GM12878 (cell line): ENCODE data around the gene JAKMIP1. TPM values are rescaled to one million over a fixed set of nuclear protein-coding genes. Genes with fewer than 3 reads are reported as not detected.

Experiments used
- ATAC-seq: fragments of 200-7000 bp; cut with Tn5 transposase; 3 replicates; pipeline ENCODE4 v1.9.1; 2020; ENCODE audit warnings: mild to moderate bottlenecking, moderate library complexity
- BruUV-seq: library from RNA; stranded (reverse); fragments of 400-500 nt; replicated peaks from 2 replicates; lab custom pipeline; 2021; lab: Mats Ljungman, UMichigan
- CTCF ChIA-PET: fragments of 300-600 bp; sonication (Branson Sonifier 250); formaldehyde crosslinking; extraction: SDS; loops from one replicate; lab custom pipeline; 2021; ENCODE audit warnings: inconsistent platforms; lab: Yijun Ruan, JAX
- POLR2A ChIA-PET: fragments of 350-600 bp; formaldehyde crosslinking; extraction: SDS; loops from one replicate; lab custom pipeline; 2021; ENCODE audit warnings: inconsistent platforms; lab: Charles Lee
- RAD21 ChIA-PET: fragments of 300-600 bp; sonication (Branson Sonifier 250); formaldehyde crosslinking; loops from one replicate; lab custom pipeline; 2023; ENCODE audit warnings: antibody characterized with exemption; ENCODE audit not compliant: unreplicated experiment; lab: Charles Lee
- SMC1A ChIA-PET: fragments of 300-600 bp; sonication (Branson Sonifier 250); formaldehyde crosslinking; loops from one replicate; lab custom pipeline; 2023; ENCODE audit not compliant: unreplicated experiment, uncharacterized antibody; lab: Charles Lee
- DNase-seq: peaks from one replicate; pipeline ENCODE4 v3.0.0-alpha.2; 2011; ENCODE audit warnings: low read depth, low spot score
- FAIRE-seq: peaks from 3 replicates; lab custom pipeline; 2011; peaks lifted over from hg19 to GRCh38; lab: Jason Lieb, UNC
- H2AFZ ChIP-seq: 2 replicates; pipeline ENCODE4 v1.6.0; 2011; ENCODE audit warnings: low read depth, low read length, control low read depth; ENCODE audit not compliant: control insufficient read depth
- H3K27ac ChIP-seq: 2 replicates; pipeline ENCODE4 v1.5.1; 2011; ENCODE audit warnings: control low read depth; ENCODE audit not compliant: control insufficient read depth, insufficient read depth
- H3K27me3 ChIP-seq, 2 experiments: replicated peaks in 1 of 2; 2 replicates each; pipeline versions ENCODE4 v1.6.0 to v1.6.1; 2011; ENCODE audit warnings: low read length in 1 of 2; ENCODE audit not compliant: control insufficient read depth in 2 of 2, insufficient read depth in 2 of 2
- H3K36me3 ChIP-seq, 2 experiments: 2 replicates each; pipeline ENCODE4 v1.5.1; 2011; ENCODE audit warnings: low read length in 1 of 2; ENCODE audit not compliant: control insufficient read depth in 2 of 2, insufficient read depth in 2 of 2
- H3K4me1 ChIP-seq: 2 replicates; pipeline ENCODE4 v1.6.1; 2011; ENCODE audit warnings: mild to moderate bottlenecking, low read length, moderate library complexity, mixed read lengths; ENCODE audit not compliant: control insufficient read depth, insufficient read depth
- H3K4me2 ChIP-seq: 2 replicates; pipeline ENCODE4 v1.6.0; 2011; ENCODE audit warnings: control low read depth; ENCODE audit not compliant: control insufficient read depth, insufficient read depth
- H3K4me3 ChIP-seq: fragments of 200-600 bp; sonication (generic); 2 replicates; pipeline ENCODE4 v1.5.1; 2016
- H3K79me2 ChIP-seq: 2 replicates; pipeline ENCODE4 v1.6.0; 2011; ENCODE audit warnings: low read length; ENCODE audit not compliant: control insufficient read depth, insufficient read depth
- H3K9ac ChIP-seq: 2 replicates; pipeline ENCODE4 v1.8.0; 2011; ENCODE audit warnings: low read length, control low read depth, mixed read lengths; ENCODE audit not compliant: control insufficient read depth, insufficient read depth
- H3K9me3 ChIP-seq: replicated peaks from 3 replicates; pipeline ENCODE4 v1.5.1; 2011; ENCODE audit warnings: mild to moderate bottlenecking, low read length; ENCODE audit not compliant: control insufficient read depth, insufficient read depth
- H4K20me1 ChIP-seq: 2 replicates; pipeline ENCODE4 v1.6.0; 2011; ENCODE audit not compliant: control insufficient read depth, insufficient read depth
- BHLHE40 ChIP-seq, 2 experiments: fragments of 450-650 bp in 1 of 2; IDR thresholded peaks; 2 replicates each; pipeline ENCODE4 v1.6.1; 2011 to 2017; ENCODE audit warnings: low read depth in 2 of 2, borderline replicate concordance in 1 of 2, improper control_type of control experiment in 1 of 2, low read length in 1 of 2, mild to moderate bottlenecking in 1 of 2
- HCFC1 ChIP-seq: fragments of 150-350 bp; IDR thresholded peaks from 2 replicates; pipeline ENCODE4 v1.6.1; 2014; ENCODE audit warnings: low read length
- NFIC ChIP-seq: IDR thresholded peaks from 2 replicates; pipeline ENCODE4 v1.6.1; 2012; ENCODE audit warnings: low read depth, mild to moderate bottlenecking, inconsistent platforms, low read length, moderate library complexity
- NFYA ChIP-seq: IDR thresholded peaks from 2 replicates; pipeline ENCODE4 v1.6.1; 2011; ENCODE audit warnings: low read depth, mild to moderate bottlenecking, low read length, improper control_type of control experiment, borderline replicate concordance
- POLR2AphosphoS2 ChIP-seq: IDR thresholded peaks from 2 replicates; pipeline ENCODE4 v1.6.1; 2011; ENCODE audit warnings: low read depth, mild to moderate bottlenecking, low read length, improper control_type of control experiment, moderate library complexity
- ZNF622 ChIP-seq: fragments of 450-650 bp; IDR thresholded peaks from 2 replicates; pipeline ENCODE4 v1.6.1; 2017; ENCODE audit warnings: mild to moderate bottlenecking, inconsistent platforms
- WGBS: methylation state at CpG from one replicate; pipeline ENCODE4 v1.1.6; 2016; ENCODE audit warnings: low lambda C conversion rate; ENCODE audit not compliant: insufficient replicate concordance, insufficient coverage; ENCODE audit errors: missing lambda C conversion rate; 5-methylcytosine and 5-hydroxymethylcytosine counted together
- in situ Hi-C: fragments of 300-500 bp; cut with MboI; formaldehyde crosslinking; loops from 9 replicates; pipeline ENCODE4 v1.14.3; 2018; ENCODE audit warnings: mixed read lengths
- intact Hi-C: fragments of 100-400 bp; cut with micrococcal nuclease; formaldehyde crosslinking; loops from one replicate; pipeline ENCODE4 v1.14.2; 2022; ENCODE audit not compliant: unreplicated experiment
- polyA plus RNA-seq, 11 experiments: library from polyadenylated mRNA; depleted of rRNA in 4 of 11; unstranded in 6 of 11; stranded (reverse) in 5 of 11; fragments of >200 nt; fragmentation: Nextera tagmentation in 4 of 11; fragmentation: Illumina TruSeq in 1 of 11; extraction: Ambion mirVana in 4 of 11; extraction: Trizol in 1 of 11; gene quantifications; 1 replicate in 1 of 11; 2 replicates in 10 of 11; pipeline versions ENCODE4 v1.2.1 to v1.2.3, GENCODE V29; 2011 to 2016; ENCODE audit warnings: inconsistent platforms in 2 of 11, missing spikeins in 2 of 11, low read depth in 1 of 11
- total RNA-seq, 4 experiments: library from RNA; depleted of rRNA in 3 of 4; stranded (reverse); fragments of >200 nt in 3 of 4; fragmentation: Illumina TruSeq in 1 of 4; extraction: Trizol in 1 of 4; gene quantifications; 2 replicates each; pipeline versions ENCODE4 v1.2.1 to v1.2.3, GENCODE V29; 2013 to 2021
- TF ChIP-seq, protein P1 (sequence below): fragments of 450-650 bp; IDR thresholded peaks from 2 replicates; pipeline ENCODE4 v1.6.1; 2017; ENCODE audit warnings: borderline replicate concordance
- TF ChIP-seq, protein P2 (sequence below): fragments of 150-350 bp; IDR thresholded peaks from 2 replicates; pipeline ENCODE4 v1.6.1; 2016; ENCODE audit warnings: low read depth, low read length
- TF ChIP-seq, protein P3 (sequence below): IDR thresholded peaks from 2 replicates; pipeline ENCODE4 v1.6.1; 2012; ENCODE audit warnings: improper control_type of control experiment, low read depth, low read length; ENCODE audit not compliant: insufficient replicate concordance
- TF ChIP-seq, protein P4 (sequence below): IDR thresholded peaks from 2 replicates; pipeline ENCODE4 v1.6.1; 2012; ENCODE audit warnings: low read depth, low read length, improper control_type of control experiment

JAKMIP1 gene
- total and polyA plus RNA-seq, 10 of the 15 experiments (the other 5 are each of a cell fraction or from before 2014, with no cell fraction given) = 0.52 to 16.7 (median 12.3) TPM

DNA sequence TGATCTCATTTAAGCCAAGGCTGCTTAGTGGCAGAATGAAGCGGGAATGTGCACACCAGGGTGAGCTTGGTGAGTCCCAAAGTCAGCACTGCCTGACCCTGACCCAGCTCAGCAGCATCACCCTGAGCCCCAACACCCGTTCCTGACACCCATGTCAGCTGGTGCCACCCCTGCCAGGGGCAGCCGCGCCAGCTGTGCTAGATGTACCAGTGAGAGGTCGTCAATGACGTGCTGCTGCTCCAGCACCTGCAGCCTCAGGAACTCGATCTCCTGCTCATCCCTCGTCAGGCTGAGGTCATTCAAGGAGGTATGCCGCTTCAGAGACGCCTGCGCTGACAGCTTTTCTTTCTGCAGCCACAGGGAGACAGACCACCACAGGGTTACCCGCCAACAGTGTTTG is 120.4 kb downstream of the JAKMIP1 start (continued):
- no peak for TF ChIP-seq BHLHE40 (IDR thresholded peaks at IDR 0.05; ENCODE audit: borderline replicate concordance in 1 of 2, low read depth in 2 of 2, low read length in 1 of 2)
- no peak for TF ChIP-seq ZNF622
- no peak for TF ChIP-seq NFYA
- no peak for TF ChIP-seq NFIC

DNA sequence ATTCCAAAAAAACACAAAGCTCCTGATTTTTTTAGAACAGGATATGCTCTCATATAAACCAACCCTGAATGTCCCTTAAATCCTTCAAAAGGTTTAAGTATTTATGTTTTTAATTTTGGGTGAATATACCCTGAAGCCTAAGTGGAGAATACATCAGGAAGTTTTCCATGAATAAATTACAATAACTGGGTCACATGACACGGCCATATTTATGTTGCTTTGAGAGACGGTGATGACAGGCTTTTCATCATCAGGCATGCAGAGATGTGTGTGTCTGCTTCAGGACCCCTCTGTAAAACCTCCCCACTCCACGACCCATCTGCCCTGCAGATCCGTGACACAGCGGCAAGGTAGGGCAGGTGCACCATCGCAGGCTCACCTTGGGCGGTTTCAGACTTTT is 121.8 kb downstream of the JAKMIP1 start:
- WGBS = 81% methylated on average over 7 of the region's 7 CpGs
- in situ Hi-C loops (no loop called here), intact Hi-C loops (no loop called here)
- no peaks in the 10 kb centered on the region for H3K79me2 ChIP-seq
- no peaks in the 10 kb centered on the region for H3K9me3 ChIP-seq
- BruUV-seq = no TSS peak
- H3K27ac ChIP-seq = no peak overlapping the region
- no peak for ATAC-seq
- no peak overlapping the region for H3K4me2 ChIP-seq
- ChIA-PET CTCF (interaction anchor here (0.6 to 1.6 kb wide), 6 partner anchors 12 to 1724 kb away, joined by 3 to 12 read pairs (median 4); no protein-coding TSS in a partner anchor), SMC1A (interaction anchor here (1.0 to 1.3 kb wide), 3 partner anchors 15 to 172 kb away, joined by 3 to 4 read pairs (median 4); no protein-coding TSS in a partner anchor), RAD21 (no interaction called here), POLR2A (interaction anchor here (0.6 to 0.8 kb wide), 3 partner anchors 73 to 129 kb away, joined by 3 to 8 read pairs (median 3); no protein-coding TSS in a partner anchor)
- no peak for DNase-seq
- H3K4me3 ChIP-seq = no peak overlapping the region
- no peak overlapping the region for H2AFZ ChIP-seq
- H3K36me3 ChIP-seq = peaks cover 0 to 4% of the 10 kb centered on the region in 2 experiments; a peak in 1 of 4 replicates
- no peak overlapping the region for H3K9ac ChIP-seq
- no peaks in the 10 kb centered on the region for H3K27me3 ChIP-seq
- no peak for FAIRE-seq
- no peaks in the 10 kb centered on the region for H4K20me1 ChIP-seq
- H3K4me1 ChIP-seq = no peaks in the 10 kb centered on the region
- TF ChIP-seq POLR2AphosphoS2 (no peak), HCFC1 (no peak)
- TF ChIP-seq, protein P1, sequence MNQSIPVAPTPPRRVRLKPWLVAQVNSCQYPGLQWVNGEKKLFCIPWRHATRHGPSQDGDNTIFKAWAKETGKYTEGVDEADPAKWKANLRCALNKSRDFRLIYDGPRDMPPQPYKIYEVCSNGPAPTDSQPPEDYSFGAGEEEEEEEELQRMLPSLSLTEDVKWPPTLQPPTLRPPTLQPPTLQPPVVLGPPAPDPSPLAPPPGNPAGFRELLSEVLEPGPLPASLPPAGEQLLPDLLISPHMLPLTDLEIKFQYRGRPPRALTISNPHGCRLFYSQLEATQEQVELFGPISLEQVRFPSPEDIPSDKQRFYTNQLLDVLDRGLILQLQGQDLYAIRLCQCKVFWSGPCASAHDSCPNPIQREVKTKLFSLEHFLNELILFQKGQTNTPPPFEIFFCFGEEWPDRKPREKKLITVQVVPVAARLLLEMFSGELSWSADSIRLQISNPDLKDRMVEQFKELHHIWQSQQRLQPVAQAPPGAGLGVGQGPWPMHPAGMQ = no peak
- TF ChIP-seq, protein P2, sequence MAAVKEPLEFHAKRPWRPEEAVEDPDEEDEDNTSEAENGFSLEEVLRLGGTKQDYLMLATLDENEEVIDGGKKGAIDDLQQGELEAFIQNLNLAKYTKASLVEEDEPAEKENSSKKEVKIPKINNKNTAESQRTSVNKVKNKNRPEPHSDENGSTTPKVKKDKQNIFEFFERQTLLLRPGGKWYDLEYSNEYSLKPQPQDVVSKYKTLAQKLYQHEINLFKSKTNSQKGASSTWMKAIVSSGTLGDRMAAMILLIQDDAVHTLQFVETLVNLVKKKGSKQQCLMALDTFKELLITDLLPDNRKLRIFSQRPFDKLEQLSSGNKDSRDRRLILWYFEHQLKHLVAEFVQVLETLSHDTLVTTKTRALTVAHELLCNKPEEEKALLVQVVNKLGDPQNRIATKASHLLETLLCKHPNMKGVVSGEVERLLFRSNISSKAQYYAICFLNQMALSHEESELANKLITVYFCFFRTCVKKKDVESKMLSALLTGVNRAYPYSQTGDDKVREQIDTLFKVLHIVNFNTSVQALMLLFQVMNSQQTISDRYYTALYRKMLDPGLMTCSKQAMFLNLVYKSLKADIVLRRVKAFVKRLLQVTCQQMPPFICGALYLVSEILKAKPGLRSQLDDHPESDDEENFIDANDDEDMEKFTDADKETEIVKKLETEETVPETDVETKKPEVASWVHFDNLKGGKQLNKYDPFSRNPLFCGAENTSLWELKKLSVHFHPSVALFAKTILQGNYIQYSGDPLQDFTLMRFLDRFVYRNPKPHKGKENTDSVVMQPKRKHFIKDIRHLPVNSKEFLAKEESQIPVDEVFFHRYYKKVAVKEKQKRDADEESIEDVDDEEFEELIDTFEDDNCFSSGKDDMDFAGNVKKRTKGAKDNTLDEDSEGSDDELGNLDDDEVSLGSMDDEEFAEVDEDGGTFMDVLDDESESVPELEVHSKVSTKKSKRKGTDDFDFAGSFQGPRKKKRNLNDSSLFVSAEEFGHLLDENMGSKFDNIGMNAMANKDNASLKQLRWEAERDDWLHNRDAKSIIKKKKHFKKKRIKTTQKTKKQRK = no peak
- TF ChIP-seq, protein P3, sequence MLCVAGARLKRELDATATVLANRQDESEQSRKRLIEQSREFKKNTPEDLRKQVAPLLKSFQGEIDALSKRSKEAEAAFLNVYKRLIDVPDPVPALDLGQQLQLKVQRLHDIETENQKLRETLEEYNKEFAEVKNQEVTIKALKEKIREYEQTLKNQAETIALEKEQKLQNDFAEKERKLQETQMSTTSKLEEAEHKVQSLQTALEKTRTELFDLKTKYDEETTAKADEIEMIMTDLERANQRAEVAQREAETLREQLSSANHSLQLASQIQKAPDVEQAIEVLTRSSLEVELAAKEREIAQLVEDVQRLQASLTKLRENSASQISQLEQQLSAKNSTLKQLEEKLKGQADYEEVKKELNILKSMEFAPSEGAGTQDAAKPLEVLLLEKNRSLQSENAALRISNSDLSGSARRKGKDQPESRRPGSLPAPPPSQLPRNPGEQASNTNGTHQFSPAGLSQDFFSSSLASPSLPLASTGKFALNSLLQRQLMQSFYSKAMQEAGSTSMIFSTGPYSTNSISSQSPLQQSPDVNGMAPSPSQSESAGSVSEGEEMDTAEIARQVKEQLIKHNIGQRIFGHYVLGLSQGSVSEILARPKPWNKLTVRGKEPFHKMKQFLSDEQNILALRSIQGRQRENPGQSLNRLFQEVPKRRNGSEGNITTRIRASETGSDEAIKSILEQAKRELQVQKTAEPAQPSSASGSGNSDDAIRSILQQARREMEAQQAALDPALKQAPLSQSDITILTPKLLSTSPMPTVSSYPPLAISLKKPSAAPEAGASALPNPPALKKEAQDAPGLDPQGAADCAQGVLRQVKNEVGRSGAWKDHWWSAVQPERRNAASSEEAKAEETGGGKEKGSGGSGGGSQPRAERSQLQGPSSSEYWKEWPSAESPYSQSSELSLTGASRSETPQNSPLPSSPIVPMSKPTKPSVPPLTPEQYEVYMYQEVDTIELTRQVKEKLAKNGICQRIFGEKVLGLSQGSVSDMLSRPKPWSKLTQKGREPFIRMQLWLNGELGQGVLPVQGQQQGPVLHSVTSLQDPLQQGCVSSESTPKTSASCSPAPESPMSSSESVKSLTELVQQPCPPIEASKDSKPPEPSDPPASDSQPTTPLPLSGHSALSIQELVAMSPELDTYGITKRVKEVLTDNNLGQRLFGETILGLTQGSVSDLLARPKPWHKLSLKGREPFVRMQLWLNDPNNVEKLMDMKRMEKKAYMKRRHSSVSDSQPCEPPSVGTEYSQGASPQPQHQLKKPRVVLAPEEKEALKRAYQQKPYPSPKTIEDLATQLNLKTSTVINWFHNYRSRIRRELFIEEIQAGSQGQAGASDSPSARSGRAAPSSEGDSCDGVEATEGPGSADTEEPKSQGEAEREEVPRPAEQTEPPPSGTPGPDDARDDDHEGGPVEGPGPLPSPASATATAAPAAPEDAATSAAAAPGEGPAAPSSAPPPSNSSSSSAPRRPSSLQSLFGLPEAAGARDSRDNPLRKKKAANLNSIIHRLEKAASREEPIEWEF = no peak
- TF ChIP-seq, protein P4, sequence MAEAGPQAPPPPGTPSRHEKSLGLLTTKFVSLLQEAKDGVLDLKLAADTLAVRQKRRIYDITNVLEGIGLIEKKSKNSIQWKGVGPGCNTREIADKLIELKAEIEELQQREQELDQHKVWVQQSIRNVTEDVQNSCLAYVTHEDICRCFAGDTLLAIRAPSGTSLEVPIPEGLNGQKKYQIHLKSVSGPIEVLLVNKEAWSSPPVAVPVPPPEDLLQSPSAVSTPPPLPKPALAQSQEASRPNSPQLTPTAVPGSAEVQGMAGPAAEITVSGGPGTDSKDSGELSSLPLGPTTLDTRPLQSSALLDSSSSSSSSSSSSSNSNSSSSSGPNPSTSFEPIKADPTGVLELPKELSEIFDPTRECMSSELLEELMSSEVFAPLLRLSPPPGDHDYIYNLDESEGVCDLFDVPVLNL = no peak
